Mesenteric fat pad (tissue), 1 donor: ENCODE measurements around the gene NCKAP5. TPM values are rescaled to one million over a fixed set of nuclear protein-coding genes. Genes with fewer than 3 reads are reported as not detected.

Experiments used
- DNase-seq: peaks from one replicate; pipeline ENCODE4 v3.0.0-alpha.2; 2020; ENCODE audit warnings: low spot score
- total RNA-seq: library from RNA; stranded (reverse); fragmentation: NEBNext Ultra II Directional; extraction: Animal tissue kit (Norgen Biotek cat#: 25700); gene quantifications from one replicate; pipeline ENCODE4 v1.2.1, GENCODE V29; 2021
- donor health status: DM: yes; HTN: yes; CAD: no.

NCKAP5 gene
- total RNA-seq, 1 donor from 2014 or later: 1.7 TPM

DNA sequence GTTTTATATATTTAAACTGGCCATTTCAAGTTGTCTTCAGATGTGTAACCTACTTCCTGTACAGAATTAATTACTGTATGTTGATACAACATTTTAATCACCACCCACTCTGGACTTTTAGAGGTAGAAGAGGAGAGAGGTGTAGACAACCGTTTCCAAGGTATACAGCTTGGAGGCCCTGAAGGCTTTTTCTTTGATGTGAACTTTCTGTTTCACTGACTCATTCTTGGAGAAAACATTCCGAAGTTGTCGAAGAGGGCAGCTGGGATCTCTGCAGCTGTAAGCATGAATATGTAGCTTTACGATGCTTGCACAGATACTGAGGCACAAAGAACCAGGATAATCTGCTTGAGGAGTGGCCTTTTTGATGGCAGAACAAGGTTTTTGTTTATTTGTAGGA, 137.0 kb downstream of the NCKAP5 start:
- no peak for DNase-seq

DNA sequence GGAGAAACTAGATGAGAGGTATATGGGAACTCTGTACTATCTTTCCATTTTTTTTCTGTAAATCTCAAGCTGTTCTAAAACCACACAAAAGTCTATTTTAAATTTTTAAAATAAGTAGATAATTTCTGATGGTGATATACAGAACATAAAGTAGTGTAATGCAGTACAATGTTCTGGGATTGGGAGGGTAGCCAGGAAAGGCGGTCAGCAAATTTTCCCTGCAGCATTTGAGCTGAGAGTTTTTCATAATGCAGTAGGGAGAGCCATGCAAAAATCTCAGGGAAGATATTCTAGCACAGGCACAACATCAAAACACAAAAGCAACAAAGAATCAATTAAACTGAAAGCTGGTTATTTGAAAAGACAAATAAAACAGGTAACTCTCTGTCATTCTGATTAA, 141.5 kb downstream of the NCKAP5 start:
- no peak for DNase-seq

DNA sequence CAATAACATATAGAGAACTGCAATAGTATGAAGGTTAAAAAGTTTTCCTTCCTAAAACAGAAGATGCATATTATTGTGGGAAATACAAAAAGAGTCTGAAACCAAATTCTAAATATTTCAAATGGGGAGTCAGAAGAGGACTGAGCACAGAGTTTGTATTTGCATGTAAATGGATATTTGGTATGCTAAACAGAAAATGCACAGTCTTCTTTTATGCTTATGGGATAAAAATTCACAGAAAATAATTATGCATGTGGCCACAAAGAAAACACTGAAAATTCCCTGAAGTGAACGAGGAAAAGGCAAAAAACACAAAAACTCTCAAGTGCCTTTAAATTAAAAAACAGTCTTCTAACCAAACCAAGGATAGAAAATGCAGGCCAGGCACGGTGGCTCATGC, 142.7 kb downstream of the NCKAP5 start:
- DNase-seq: no peak

DNA sequence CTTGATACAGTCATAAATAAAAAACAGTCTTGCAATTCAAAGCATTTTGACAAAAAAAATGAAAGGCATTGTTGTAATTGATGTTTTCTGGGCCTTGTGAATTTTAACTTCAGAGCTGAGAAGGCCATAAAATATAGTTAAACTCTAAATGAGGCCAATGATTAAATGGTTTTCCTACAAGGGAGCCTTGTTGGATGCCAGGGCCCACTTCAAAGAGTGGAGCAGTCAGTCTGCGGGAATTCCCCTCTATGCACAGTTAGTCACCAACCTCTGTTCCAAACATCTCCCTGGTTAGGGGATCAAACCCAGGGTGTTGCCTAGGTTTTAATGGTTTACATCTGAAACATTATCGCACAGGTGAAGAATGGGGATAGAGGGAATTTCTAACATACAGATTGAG, 143.4 kb downstream of the NCKAP5 start:
- DNase-seq: no peak

DNA sequence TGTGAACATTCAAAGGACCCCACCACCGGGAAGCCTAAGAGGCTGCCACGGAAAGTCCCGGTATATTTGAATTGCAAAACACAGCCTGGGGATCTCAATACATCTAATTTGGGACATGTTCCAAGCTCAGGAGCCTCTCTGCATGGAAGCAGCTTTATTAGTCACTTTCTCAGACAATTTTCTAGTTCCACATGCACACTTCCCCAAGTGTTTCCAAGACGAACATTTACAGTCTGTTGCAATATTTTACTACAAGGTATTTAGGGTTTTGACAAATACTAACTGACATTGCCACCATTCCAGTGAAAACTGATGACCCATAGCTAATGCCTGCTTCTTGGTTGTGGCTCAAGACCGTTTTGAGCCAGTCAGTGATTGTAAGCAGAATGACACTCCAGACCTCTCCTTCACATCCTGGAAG, 145.3 kb downstream of the NCKAP5 start:
- DNase-seq: no peak

DNA sequence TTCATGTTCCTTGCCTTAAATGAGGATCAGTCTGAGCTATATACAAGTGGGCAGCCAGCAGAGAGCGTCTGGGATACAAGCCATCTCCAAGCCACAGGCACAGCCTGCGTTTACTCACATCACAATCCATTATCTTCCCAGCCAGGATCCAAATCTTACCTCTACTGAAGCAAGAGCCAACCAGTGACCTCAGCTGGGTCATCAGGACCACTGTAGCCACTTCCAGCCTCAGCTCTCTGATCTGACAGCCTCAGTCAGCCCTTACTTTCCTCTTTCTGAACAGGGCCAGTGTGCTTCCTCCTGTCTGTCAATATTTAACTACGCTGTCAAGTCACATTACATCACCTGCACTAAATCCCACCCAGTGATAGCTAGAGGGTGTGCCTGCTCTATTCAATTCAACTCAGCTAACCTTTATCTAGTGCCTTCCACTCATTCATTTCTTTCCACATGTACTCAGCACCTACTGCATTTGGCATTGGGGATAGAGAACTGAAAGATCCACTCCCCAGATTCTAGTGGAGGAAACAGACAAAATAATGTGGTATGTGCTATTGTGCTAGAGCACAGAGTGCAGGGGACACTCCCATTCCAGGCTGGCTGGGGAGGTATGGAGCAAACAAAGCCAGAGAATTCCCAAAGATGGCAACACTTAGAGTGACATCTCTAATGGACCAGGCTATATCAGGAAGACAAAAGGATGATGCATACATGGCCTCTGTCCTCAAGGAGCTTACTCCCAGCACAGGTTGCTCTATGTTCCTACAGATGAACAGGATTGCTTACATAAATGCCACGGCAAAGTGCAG, 146.5 kb downstream of the NCKAP5 start:
- no peak for DNase-seq

DNA sequence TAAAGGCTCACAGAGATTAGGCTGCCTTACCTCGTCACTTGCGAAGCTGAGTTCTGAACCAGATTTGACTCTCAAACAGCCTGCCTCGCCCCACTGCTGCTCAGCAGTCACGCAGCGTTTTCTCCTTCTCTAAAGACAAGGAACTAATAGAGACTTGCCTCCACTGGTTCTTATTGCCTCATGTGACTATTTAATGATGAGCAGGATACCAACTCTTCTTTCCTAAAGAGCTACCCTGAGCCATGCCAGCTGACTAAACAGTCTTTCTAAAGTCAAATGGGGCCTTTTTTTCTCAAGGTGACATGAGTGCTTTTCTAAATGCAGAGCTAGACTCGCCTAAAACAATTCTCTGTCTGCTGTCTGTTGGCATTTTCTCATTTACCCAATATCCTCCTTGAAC, 147.5 kb downstream of the NCKAP5 start:
- DNase-seq: no peak

DNA sequence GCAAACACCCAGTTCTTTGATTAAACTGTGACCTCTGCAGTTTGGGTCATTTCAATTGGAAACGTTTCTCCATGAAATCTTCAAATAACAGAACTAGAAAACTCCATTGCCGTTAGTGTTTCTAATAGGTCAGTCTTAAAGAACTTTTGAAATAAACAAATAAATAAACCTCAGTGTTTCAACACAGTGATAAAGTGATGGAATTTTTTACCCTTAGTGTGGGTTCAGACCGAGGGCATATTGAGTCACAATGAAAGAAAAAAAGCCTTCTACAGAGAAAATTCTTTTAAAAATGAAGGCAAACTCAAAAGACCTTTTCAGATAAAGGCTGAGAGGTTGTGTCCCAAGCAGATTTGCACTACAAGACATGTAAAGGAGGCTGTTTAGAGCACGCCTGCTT, 149.6 kb downstream of the NCKAP5 start:
- no peak for DNase-seq

DNA sequence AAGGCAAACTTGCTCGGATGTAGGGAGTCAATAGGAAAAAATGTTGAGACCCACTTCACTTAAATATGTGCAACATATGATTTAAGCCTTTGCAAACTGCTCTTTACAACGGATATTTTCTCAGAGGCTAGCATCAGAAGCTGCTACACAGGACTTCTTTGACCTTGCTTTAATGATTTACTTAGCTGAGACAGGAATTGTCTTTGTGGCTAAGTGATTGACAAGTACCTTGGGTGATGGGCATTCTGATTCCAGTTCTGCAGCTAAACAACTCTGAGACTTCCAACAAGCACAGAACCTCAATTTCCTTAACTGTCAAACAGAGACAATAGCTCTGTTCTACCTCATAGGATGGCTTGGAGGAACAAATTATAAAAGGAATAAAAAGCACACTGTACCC, 150.2 kb downstream of the NCKAP5 start:
- no peak for DNase-seq

DNA sequence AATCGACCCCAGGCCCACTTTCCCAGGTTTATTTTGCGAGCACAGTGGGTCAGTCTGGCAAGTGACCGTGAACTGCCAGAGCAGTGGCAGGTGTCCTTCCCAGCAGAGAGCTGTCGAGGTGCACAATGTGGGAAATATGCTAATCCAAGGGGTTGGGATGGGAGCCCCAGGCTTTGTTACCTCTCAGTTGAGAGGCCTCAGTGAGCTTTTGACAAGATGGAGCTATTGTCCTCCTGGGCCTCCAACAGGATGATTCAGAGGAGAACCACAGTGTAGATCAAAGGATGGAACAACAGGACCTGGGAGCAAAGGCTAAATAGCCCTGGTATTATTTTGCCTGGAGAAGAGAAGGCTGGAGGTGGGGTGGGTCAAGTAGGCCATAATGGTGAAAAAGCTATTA, 150.8 kb downstream of the NCKAP5 start:
- DNase-seq: no peak

DNA sequence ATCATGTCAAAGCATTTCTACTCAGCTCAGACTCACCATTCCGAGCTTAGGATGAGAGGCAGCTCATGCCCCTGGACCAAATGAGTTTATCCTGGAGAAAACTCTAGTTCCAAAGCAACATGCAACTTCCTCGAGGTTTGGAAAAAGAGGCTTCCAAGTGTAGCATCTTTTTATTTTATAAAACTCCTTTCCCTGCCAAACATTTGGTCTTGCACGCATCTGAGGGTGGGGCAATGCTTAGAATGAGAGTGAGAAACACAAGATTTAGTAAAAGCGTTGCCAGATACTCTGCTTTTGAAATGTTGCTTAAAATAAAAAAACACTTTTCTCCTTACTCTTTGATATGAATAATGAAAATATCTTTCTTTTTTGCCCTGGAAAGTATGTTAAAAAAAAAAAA, 151.5 kb downstream of the NCKAP5 start:
- no peak for DNase-seq

DNA sequence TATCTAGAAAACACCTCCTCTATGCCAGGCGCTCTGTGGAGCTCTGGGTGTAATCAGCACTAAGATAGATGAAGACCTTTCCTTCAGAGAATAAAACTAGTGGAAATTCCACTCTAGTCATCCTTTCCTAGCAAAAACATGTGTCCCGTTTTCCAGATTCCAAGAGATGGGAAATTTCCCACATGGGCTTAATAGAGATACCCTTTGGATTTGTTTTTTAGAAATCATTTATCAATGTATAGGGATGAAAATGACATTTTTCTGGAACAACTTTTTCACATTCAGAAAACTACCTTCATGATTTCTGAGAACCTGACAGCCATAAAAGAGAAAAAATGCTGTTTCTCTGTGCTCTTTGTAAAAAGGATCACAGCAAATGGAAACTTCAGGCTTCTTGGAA, 152.1 kb downstream of the NCKAP5 start:
- DNase-seq: no peak

DNA sequence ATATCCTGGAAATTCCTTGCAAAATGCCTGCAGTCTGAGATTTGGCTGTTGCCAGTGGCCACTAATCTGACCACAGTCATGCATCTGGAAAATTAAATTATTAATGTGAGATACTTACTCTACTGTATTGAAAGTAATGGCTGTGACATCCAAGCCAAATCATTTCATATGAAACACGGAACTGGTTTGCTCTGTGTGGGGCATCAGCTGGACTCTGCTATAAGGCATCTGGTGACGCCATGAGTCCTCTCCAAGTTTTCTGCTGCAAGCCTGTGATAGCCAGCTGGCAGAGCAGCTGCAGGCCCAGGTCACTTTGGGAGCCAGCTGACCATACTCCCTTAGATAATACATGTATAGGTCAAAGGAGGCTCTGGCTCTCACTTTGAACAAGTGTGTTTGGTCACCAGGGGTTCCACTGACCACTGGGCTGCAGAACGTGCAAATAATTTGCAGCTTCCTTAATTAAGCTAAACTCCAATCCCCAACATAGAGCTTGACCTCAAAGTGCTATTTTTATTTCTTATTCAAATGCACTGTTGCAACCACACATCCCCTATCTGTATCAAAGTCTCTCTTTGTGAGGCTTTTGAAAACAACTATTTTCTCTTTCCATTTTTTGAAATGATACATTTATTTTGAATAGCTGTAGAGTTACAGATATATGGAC, 152.9 kb downstream of the NCKAP5 start:
- no peak for DNase-seq

DNA sequence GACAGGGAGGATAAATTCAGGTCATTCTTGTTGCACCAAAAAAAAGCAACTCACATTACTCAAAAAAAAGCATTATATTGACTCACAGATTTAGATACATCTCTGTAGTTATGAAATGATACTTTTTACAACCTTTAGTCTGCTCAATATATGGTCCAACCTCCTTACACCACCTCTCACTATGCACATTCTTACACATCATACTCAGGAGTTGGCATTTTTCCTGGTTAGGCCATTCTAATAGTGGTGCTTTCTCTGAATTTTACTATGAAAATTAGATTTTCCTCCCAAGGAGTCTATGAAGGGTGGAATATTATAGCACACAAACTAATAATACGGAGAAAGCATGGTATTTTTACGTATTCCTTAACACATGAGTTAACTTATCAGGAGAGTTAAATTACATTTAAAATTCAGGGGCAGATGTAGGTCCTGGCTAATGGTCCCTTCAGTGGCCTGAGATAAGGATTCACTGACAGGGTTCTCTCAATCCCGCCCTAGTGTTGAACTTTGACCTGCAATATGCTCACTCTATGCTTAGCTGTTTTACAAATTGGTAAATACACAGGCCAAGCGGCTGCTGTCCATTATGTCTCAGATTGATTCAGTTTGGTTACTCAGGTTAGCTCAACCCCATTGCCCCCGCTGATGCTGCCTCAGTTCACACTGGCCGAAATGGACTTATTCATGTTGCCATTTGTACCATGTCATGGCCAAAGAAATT, 153.6 kb downstream of the NCKAP5 start:
- DNase-seq: no peak

DNA sequence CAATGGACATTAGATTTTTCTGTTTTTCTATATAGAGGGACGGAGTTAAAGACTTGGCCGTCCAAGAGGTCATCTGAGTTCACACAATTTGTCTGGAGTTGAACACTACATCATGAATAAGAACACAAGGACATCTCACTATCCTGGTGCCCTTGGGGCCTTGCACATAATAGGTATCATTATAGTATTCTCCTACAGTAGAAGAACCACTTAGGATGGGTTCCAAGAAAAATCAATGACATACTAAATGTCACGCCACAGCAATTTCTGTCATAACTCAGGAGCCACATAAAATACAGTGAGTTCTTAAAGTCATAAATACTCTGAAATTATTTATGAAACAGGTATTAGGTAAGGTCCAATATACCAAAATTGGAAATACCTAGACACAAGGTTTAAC, 154.4 kb downstream of the NCKAP5 start:
- no peak for DNase-seq

DNA sequence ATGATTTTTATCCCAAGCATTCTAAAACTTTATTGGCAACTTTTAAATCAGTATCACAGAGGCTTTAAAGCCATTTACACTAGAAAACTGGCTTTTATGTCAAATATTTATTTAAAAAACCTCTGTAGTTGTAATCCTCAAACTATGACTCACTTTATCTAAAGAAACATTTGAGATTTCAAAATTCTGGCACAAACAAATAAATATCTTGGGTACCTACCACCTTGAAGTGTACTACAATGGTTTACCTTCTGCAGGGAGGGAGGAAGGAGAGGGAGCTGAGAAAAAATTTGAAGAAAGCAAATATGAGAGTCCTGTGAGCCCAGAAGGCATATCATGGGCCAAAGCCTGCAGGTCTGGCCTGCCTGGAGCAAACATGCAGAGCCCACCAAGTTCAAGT, 155.6 kb downstream of the NCKAP5 start:
- DNase-seq: no peak

DNA sequence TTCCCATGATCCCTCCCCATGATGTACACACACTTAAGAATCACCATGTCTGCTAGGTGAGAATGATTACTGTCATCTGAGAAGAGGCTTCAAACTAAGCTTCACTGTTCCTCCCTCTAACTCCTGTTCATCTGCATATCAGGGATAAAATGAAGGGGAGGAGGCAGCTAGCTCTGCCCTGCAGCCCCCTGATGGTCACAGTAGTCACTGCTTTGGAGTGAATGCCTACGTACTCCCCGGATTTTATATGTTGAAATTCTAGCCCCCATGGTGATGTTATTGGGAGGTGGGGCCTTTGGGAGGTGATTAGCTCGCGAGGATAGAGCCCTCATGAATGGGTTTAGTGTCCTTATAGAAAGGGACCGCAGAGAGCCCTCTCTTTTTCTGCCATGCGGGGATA, 156.4 kb downstream of the NCKAP5 start:
- no peak for DNase-seq

DNA sequence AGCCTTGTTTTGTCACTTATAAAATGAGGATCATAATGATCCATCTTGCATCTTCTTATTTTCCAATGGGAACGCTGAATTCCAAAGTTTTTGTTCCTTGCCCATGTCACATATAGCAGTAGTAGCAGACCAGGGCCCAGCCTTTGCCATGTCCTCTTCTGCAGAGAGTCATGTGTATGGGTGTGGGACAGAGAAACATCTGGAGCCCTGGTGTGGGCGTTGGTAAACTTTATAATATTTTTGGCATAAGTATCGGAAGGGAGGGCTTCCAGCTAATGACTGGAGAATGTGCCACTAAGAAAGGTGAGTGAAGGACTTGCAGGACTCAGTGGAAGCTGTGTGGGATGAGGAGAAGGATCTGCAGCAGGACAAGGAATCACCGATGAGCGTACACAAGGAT, 157.2 kb downstream of the NCKAP5 start:
- DNase-seq: no peak

DNA sequence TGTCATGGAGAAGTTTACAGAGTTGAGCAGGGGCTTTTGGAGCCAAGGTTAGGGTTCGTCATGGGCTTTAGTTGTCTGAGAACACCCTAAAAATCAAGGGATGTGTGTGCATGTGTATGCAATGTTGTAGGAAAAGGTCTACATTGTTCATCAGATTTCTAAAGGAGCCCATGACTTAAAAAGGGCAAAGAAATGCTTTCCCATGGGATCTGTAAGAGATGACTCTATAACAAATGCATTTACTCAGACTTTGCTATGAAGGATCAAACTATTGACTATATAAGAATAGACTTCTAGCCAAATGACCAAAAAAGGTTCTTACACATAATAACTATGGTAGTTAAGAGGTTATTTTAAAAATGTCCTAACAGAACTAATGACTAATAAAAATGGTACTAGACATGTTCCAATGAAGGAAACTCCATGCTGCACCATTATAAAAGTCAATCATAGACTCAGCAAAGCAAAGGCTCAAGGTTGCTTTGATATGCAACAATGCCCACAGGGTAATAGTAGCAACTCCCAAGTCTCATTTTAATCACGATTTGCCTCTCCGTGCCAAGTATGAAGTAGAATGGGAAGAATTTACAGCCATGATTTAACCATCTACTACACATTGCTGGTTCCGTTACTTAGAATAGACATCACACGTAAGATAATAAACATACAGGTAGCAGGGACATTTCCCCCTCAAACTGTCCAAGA, 158.5 kb downstream of the NCKAP5 start:
- DNase-seq: no peak

DNA sequence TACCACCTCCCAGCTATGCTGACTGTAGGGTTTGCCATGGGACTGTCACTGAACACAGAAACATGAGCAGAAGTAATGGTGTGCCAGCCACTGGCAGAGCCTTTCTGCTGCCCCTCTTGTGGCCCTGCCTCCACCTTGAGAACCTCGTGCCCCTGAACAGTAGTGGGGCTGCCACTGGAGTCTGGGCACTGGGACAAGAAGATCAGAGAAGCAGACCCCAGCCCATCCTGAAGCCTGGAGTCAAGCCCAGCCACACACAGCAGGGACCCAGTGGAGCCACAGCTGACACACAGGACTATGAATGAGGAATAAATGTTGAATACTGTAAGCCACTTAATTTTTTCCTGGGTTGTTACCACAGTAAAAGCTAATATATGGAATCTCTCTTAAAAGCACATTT, 159.6 kb downstream of the NCKAP5 start:
- DNase-seq: no peak

DNA sequence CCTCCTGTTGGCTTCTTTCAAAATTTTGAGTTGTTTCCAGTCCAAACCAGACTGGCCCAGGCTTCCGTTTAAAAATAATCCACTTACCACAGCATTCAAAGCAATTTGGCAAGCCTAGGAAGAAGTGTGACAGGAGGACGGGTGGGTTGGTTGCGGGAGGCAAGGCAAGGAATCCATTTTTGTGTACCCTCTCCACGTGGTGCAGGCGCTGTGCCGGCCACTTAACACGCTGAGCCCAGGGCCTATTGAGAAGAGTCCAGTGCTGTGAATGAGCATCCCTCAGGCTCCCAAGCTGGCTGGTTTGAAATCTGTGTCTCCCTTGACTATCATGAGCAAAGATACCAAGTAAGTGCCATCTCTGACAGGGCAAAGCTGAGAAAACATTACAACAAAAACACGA, 160.9 kb downstream of the NCKAP5 start:
- no peak for DNase-seq

DNA sequence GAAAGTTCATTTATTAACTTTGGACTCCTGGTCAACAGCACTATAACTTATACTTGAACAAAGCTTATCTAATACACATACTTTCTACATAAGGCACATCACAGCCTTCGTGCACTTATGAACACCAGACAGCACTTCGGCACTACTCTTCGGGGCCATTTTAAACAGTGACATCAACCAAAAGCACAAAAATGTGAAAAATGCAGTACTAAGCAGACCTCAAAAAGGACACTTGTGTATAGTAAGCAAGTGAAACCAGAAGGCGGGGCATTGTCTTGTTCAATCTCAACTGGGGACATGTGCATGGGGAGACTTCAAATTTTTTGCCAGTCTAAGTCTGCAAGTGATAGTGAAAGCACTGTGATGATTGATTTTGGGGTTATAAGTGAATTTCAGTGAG, 163.0 kb downstream of the NCKAP5 start:
- no peak for DNase-seq
